Ecto neural progenitor cell (in vitro differentiated cells): ENCODE data around the gene VPS51.

Experiments used
- DNase-seq: peaks from one replicate; pipeline ENCODE4 v3.0.0-alpha.2; 2018; ENCODE audit warnings: low spot score

VPS51 gene

GRCh38 chr11:65095974-65096806, at the start of gene VPS51:
TSS of gene VPS51 (plus strand) at chr11:65096214. CDS start at chr11:65096251, 37 bp downstream.
- DNase-seq: peak; percentile 92

- DNase-seq: no peak
Observed at GRCh38 chr11:65047581-65048422, 48.2 kb upstream of the VPS51 start.

- DNase-seq: no peak
Observed at GRCh38 chr11:65051398-65051858, 44.6 kb upstream of the VPS51 start.

GRCh38 chr11:65053827-65054508, 42.0 kb upstream of the VPS51 start:
- no peak for DNase-seq

- DNase-seq: no peak
Observed at GRCh38 chr11:65055538-65055937, 40.5 kb upstream of the VPS51 start.

- no peak for DNase-seq
Observed at GRCh38 chr11:65056999-65057398, 39.0 kb upstream of the VPS51 start.

- DNase-seq: no peak
Observed at GRCh38 chr11:65057526-65057925, 38.5 kb upstream of the VPS51 start.

- no peak for DNase-seq
Observed at GRCh38 chr11:65058012-65058411, 38.0 kb upstream of the VPS51 start.

GRCh38 chr11:65058419-65059054, 37.5 kb upstream of the VPS51 start, which contains the start of gene NAALADL1:
TSS of gene NAALADL1 (minus strand) at chr11:65058553. CDS start at chr11:65058521, 32 bp downstream.
- no peak for DNase-seq

GRCh38 chr11:65059523-65059922, 36.5 kb upstream of the VPS51 start:
- DNase-seq: no peak

- DNase-seq: no peak
Observed at GRCh38 chr11:65059959-65060824, 35.8 kb upstream of the VPS51 start.

- DNase-seq: no peak
Observed at GRCh38 chr11:65060913-65061408, 35.1 kb upstream of the VPS51 start.

GRCh38 chr11:65063532-65063931, 32.5 kb upstream of the VPS51 start:
- DNase-seq: no peak

- no peak for DNase-seq
Observed at GRCh38 chr11:65064847-65065240, 31.2 kb upstream of the VPS51 start.

GRCh38 chr11:65065851-65066250, 30.2 kb upstream of the VPS51 start:
- DNase-seq: no peak

- no peak for DNase-seq
Observed at GRCh38 chr11:65066315-65066714, 29.7 kb upstream of the VPS51 start.

- DNase-seq: no peak
Observed at GRCh38 chr11:65066805-65067291, 29.2 kb upstream of the VPS51 start.

GRCh38 chr11:65067446-65067845, 28.6 kb upstream of the VPS51 start:
- no peak for DNase-seq

- DNase-seq: no peak
Observed at GRCh38 chr11:65069217-65069616, 26.8 kb upstream of the VPS51 start.

GRCh38 chr11:65071907-65072630, 23.9 kb upstream of the VPS51 start:
- no peak for DNase-seq
